HCT116 (cell line): Measurements from ENCODE around the gene RSAD1. TPM values are rescaled to one million over a fixed set of nuclear protein-coding genes. Genes with fewer than 3 reads are reported as not detected.

Experiments used
- ATAC-seq: fragments of 200-7000 bp; cut with Tn5 transposase; 2 replicates; pipeline ENCODE4 v1.9.1; 2020; ENCODE audit warnings: mild to moderate bottlenecking, moderate library complexity
- BruUV-seq: library from RNA; stranded (reverse); fragments of 400-500 nt; replicated peaks from 2 replicates; lab custom pipeline; 2021; lab: Mats Ljungman, UMichigan
- CTCF ChIA-PET: fragments of 300-600 bp; sonication (Branson Sonifier 250); formaldehyde crosslinking; loops from one replicate; lab custom pipeline; 2021; ENCODE audit warnings: antibody characterized with exemption; lab: Charles Lee
- POLR2A ChIA-PET: fragments of 300-600, 350-600 bp; sonication (Branson Sonifier 250); formaldehyde crosslinking; loops from one replicate; lab custom pipeline; 2021; ENCODE audit warnings: antibody characterized with exemption; lab: Charles Lee
- RAD21 ChIA-PET, 2 experiments: fragments of 300-600 bp; sonication (Branson Sonifier 250); formaldehyde crosslinking; loops; one replicate each; lab custom pipeline; 2023; ENCODE audit warnings: low total read pairs in 2 of 2; ENCODE audit not compliant: uncharacterized antibody in 2 of 2, unreplicated experiment in 2 of 2, low non-redundant PET in 1 of 2; lab: Charles Lee
- DNase-seq: peaks from one replicate; pipeline ENCODE4 v3.0.0-alpha.2; 2010; ENCODE audit warnings: low read depth, low spot score
- H2AFZ ChIP-seq: fragments of 200-600 bp; shearing (Covaris generic), sonication (generic); 2 replicates; pipeline ENCODE4 v1.6.1; 2017; ENCODE audit warnings: low read depth, mixed run types, mixed read lengths, antibody characterized with exemption, low read length; ENCODE audit not compliant: poor library complexity, severe bottlenecking
- H3K27ac ChIP-seq: 2 replicates; pipeline ENCODE4 v1.5.1; 2012; ENCODE audit warnings: low read depth, low read length
- H3K27me3 ChIP-seq: fragments of 200-600 bp; sonication (generic); 2 replicates; pipeline ENCODE4 v1.6.1; 2016; ENCODE audit warnings: mixed run types, low read length, mixed read lengths; ENCODE audit not compliant: insufficient read depth
- H3K36me3 ChIP-seq, 2 experiments: fragments of 200-500 bp in 1 of 2; fragments of 200-600 bp in 1 of 2; sonication (Bioruptor generic) in 1 of 2; sonication (generic) in 1 of 2; 2 replicates each; pipeline versions ENCODE4 v1.5.1 to v1.6.1; 2014 to 2016; ENCODE audit warnings: low read length in 2 of 2, inconsistent platforms in 1 of 2, mixed read lengths in 1 of 2, mixed run types in 1 of 2; ENCODE audit not compliant: insufficient read depth in 2 of 2, control insufficient read depth in 1 of 2
- H3K4me1 ChIP-seq, 2 experiments: fragments of 200-600 bp in 1 of 2; sonication (generic) in 1 of 2; 2 replicates each; pipeline versions ENCODE4 v1.5.1 to v1.6.1; 2012 to 2017; ENCODE audit warnings: low read length in 2 of 2, inconsistent platforms in 1 of 2, mild to moderate bottlenecking in 1 of 2, mixed read lengths in 1 of 2, mixed run types in 1 of 2, moderate library complexity in 1 of 2; ENCODE audit not compliant: insufficient read depth in 2 of 2, control insufficient read depth in 1 of 2
- H3K4me2 ChIP-seq: fragments of 200-600 bp; sonication (generic); 2 replicates; pipeline ENCODE4 v1.6.1; 2017; ENCODE audit warnings: mixed run types, low read length, mixed read lengths
- H3K4me3 ChIP-seq, 2 experiments: fragments of 200-600 bp in 1 of 2; sonication (generic) in 1 of 2; replicated peaks in 1 of 2; 2 replicates each; pipeline ENCODE4 v1.5.1; 2011 to 2016; ENCODE audit warnings: low read length in 2 of 2, control low read depth in 1 of 2, low read depth in 1 of 2, mild to moderate bottlenecking in 1 of 2, mixed read lengths in 1 of 2, mixed run types in 1 of 2
- H3K79me2 ChIP-seq: fragments of 200-600 bp; sonication (generic); 2 replicates; pipeline ENCODE4 v1.6.1; 2017; ENCODE audit warnings: mild to moderate bottlenecking, mixed run types, low read length, moderate library complexity, mixed read lengths; ENCODE audit not compliant: insufficient read depth
- H3K9ac ChIP-seq: fragments of 200-600 bp; sonication (generic); 2 replicates; pipeline ENCODE4 v1.6.1; 2016; ENCODE audit warnings: low read length, mixed read lengths
- H3K9me2 ChIP-seq: fragments of 200-600 bp; sonication (generic), shearing (Covaris generic); 2 replicates; pipeline ENCODE4 v1.6.1; 2017; ENCODE audit warnings: mixed run types, mild to moderate bottlenecking, moderate library complexity; ENCODE audit not compliant: insufficient read depth
- H3K9me3 ChIP-seq, 2 experiments: fragments of 200-500 bp in 1 of 2; fragments of 200-600 bp in 1 of 2; sonication (Bioruptor generic) in 1 of 2; sonication (generic) in 1 of 2; 2 replicates each; pipeline ENCODE4 v1.6.1; 2014 to 2017; ENCODE audit warnings: low read length in 2 of 2, mixed read lengths in 2 of 2, inconsistent platforms in 1 of 2, low read depth in 1 of 2, mild to moderate bottlenecking in 1 of 2, mixed run types in 1 of 2, moderate library complexity in 1 of 2; ENCODE audit not compliant: control insufficient read depth in 1 of 2, insufficient read depth in 1 of 2
- H4K20me1 ChIP-seq: fragments of 200-600 bp; sonication (generic), shearing (Covaris generic); 2 replicates; pipeline ENCODE4 v1.6.1; 2017; ENCODE audit warnings: mixed run types, mild to moderate bottlenecking, moderate library complexity; ENCODE audit not compliant: insufficient read depth
- ATF3 ChIP-seq: IDR thresholded peaks from 2 replicates; pipeline ENCODE4 v1.6.1; 2012
- CBX3 ChIP-seq: IDR thresholded peaks from 2 replicates; pipeline ENCODE4 v1.6.1; 2012; ENCODE audit warnings: low read depth
- CEBPB ChIP-seq: IDR thresholded peaks from 2 replicates; pipeline ENCODE4 v1.6.1; 2012; ENCODE audit warnings: low read depth
- CTCF ChIP-seq, 3 experiments: fragments of 200-600 bp in 1 of 3; sonication (generic) in 1 of 3; IDR thresholded peaks in 2 of 3; conservative IDR thresholded peaks in 1 of 3; 2 replicates each; pipeline ENCODE4 v1.5.1; 2012 to 2017; ENCODE audit warnings: low read depth in 2 of 3, low read length in 2 of 3, antibody characterized with exemption in 1 of 3, borderline replicate concordance in 1 of 3, control low read depth in 1 of 3, mild to moderate bottlenecking in 1 of 3, mixed read lengths in 1 of 3, mixed run types in 1 of 3, moderate library complexity in 1 of 3; ENCODE audit not compliant: insufficient read depth in 1 of 3
- EGR1 ChIP-seq: IDR thresholded peaks from 2 replicates; pipeline ENCODE4 v1.6.1; 2012; ENCODE audit warnings: low read depth
- EZH2 ChIP-seq: fragments of 200-600 bp; sonication (generic); IDR thresholded peaks from 2 replicates; pipeline ENCODE4 v1.6.1; 2017; ENCODE audit warnings: antibody characterized with exemption, mixed run types
- EZH2phosphoT487 ChIP-seq: fragments of 200-600 bp; IDR thresholded peaks from 2 replicates; pipeline ENCODE4 v1.6.1; 2018; ENCODE audit warnings: antibody characterized with exemption, borderline replicate concordance
- JUND ChIP-seq: IDR thresholded peaks from 2 replicates; pipeline ENCODE4 v1.6.1; 2012
- MAX ChIP-seq: IDR thresholded peaks from 2 replicates; pipeline ENCODE4 v1.6.1; 2012
- POLR2A ChIP-seq: IDR thresholded peaks from 2 replicates; pipeline ENCODE4 v1.7.0; 2011; ENCODE audit warnings: borderline replicate concordance; ENCODE audit not compliant: insufficient read depth, insufficient read length; ENCODE audit errors: extremely low read depth
- POLR2AphosphoS5 ChIP-seq: IDR thresholded peaks from 2 replicates; pipeline ENCODE4 v1.6.1; 2011; ENCODE audit warnings: mild to moderate bottlenecking, low read depth, low read length, moderate library complexity
- REST ChIP-seq: IDR thresholded peaks from 2 replicates; pipeline ENCODE4 v1.6.1; 2012; ENCODE audit warnings: low read depth
- SP1 ChIP-seq: IDR thresholded peaks from 2 replicates; pipeline ENCODE4 v1.6.1; 2012; ENCODE audit warnings: low read depth
- SRF ChIP-seq: IDR thresholded peaks from 2 replicates; pipeline ENCODE4 v1.6.1; 2012; ENCODE audit warnings: low read depth
- YY1 ChIP-seq: IDR thresholded peaks from 2 replicates; pipeline ENCODE4 v1.6.1; 2011; ENCODE audit warnings: low read length, low read depth, moderate library complexity, mild to moderate bottlenecking; ENCODE audit not compliant: insufficient replicate concordance; ENCODE audit errors: extremely low read depth
- ZBTB33 ChIP-seq: IDR thresholded peaks from 2 replicates; pipeline ENCODE4 v1.6.1; 2011; ENCODE audit warnings: mild to moderate bottlenecking, low read length, moderate library complexity; ENCODE audit not compliant: insufficient replicate concordance; ENCODE audit errors: extremely low read depth
- ZNF274 ChIP-seq: fragments of 200-500 bp; sonication (Bioruptor generic); IDR thresholded peaks from 2 replicates; pipeline ENCODE4 v1.6.1; 2014; ENCODE audit warnings: mild to moderate bottlenecking, low read depth, low read length, inconsistent platforms
- intact Hi-C: fragments of 100-400 bp; cut with micrococcal nuclease; formaldehyde crosslinking; loops from 2 replicates; pipeline ENCODE4 v1.10.0; 2022
- total RNA-seq: library from RNA; stranded (reverse); gene quantifications from one replicate; pipeline ENCODE4 v1.2.1, GENCODE V29; 2021; ENCODE audit not compliant: unreplicated experiment

RSAD1 gene
- total RNA-seq, 1 experiment from 2014 or later, result 82.7 TPM

- H3K9me2 ChIP-seq, result no peaks in the 10 kb centered on the region
- TF ChIP-seq ZNF274 (no peak), ZBTB33 (no peak), EZH2phosphoT487 (no peak), CBX3 (no peak), EGR1 (no peak), POLR2AphosphoS5 (no peak), EZH2 (no peak), POLR2A (no peak), SP1 (no peak), YY1 (no peak), JUND (no peak), CEBPB (no peak), ATF3 (no peak), MAX (no peak), SRF (no peak), REST (no peak), CTCF (IDR thresholded peaks at IDR 0.05 in 2 of 3, conservative IDR thresholded peaks at IDR 0.05 in 1 of 3; ENCODE audit: borderline replicate concordance in 1 of 3, insufficient read depth in 1 of 3, low read depth in 2 of 3, low read length in 2 of 3) (no peak)
- no TSS peak for BruUV-seq
- no peak overlapping the region for H3K4me2 ChIP-seq
- ATAC-seq (no peak), DNase-seq (no peak)
- intact Hi-C loops, result no loop called here
- H4K20me1 ChIP-seq, result no peaks in the 10 kb centered on the region
- no peak overlapping the region for H3K9ac ChIP-seq
- peaks cover 15 to 36% of the 10 kb centered on the region in 2 experiments for H3K4me1 ChIP-seq
- no peak overlapping the region for H3K27ac ChIP-seq
- ChIA-PET POLR2A (no interaction called here), CTCF (no interaction called here), RAD21 (no interaction called here)
- H2AFZ ChIP-seq, result no peak overlapping the region
- H3K79me2 ChIP-seq, result no peaks in the 10 kb centered on the region
- H3K4me3 ChIP-seq, result no peak overlapping the region
- no peaks in the 10 kb centered on the region for H3K9me3 ChIP-seq
- H3K36me3 ChIP-seq, result no peaks in the 10 kb centered on the region
- no peaks in the 10 kb centered on the region for H3K27me3 ChIP-seq
Observed at GRCh38 chr17:50462446-50462845, 16.2 kb upstream of the RSAD1 start.
